Cerebellar nuclear complex (tissue), 1 donor: Measurements from ENCODE around the gene MUS81.

Experiments
- DNase-seq, 2 experiments: peaks; one replicate each; lab custom pipeline; 2025; lab: John Stamatoyannopoulos, UW

MUS81 gene

DNA sequence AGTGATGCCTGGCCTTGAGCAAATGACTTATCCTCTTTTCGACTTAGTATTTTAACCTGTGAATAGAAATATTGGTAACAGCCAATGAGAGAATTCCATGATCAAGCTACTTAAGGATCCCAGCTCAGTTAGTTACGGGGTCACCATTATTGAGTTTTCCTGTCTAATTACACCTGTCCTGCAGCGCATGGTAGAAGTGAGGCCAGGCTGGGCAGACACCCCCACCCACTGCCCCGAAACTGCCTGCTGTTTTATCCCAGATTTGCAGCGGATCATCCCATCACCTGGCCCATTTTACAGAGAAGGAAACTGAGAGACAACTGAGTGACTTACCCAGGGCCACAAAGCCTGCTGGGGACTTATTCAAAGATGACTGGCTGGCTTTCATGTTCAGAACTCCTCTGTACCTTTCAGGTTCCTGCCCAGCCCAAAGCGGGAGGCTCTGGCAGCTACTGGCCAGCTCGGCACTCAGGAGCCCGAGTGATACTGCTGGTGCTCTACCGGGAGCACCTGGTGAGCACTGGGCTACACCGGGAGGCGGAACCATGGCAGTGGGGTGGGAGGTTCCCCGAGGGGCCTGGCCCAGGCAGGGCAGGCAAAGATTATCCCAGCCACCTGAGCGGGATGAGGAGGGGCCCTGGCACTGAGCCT lies 1.4 kb downstream of the MUS81 start:
- no peak for DNase-seq

GRCh38 chr11:65862191-65862735 lies 2.0 kb downstream of the MUS81 start:
- no peak for DNase-seq

- DNase-seq = no peak
Observed at GRCh38 chr11:65862941-65863888, 3.0 kb downstream of the MUS81 start.

DNA sequence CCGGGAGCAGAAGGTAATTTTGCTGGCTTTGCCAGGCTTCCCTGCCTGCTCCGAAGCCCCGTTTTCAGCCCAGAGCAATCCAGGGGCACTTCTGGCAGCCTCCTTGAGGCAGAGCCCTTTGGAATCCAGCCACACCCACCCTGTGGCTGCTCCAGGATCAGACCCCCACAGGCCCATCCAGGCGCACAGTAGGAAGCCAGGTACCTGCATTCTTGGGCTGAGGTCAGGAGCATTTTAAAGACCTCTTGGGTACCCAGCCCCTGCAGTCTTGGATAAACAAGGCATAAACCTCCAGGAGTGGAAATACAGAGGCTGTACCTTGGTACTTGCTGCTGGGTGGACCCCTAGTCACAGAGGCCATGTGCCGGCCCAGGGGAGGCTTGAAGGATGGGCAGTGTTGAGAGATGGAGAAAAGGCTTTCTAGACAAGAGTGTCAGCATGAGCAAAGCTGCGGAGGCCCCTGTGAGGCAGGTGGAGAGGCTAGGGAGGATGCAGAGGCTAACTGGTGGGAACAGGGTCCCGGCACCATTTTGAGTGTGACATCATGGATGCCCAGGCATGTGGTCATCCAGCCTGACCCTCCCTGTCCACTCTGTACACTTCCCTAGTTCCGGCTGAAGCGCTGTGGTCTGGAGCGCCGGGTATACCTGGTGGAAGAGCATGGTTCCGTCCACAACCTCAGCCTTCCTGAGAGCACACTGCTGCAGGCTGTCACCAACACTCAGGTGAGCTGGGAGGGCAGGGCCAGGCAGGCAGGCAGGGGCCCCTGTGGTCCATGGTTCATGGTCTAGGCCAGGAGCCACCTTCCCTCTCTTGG lies 3.9 kb downstream of the MUS81 start:
- DNase-seq = no peak

- no peak for DNase-seq
Observed at GRCh38 chr11:65864706-65865471, 4.7 kb downstream of the MUS81 start.

- DNase-seq = no peak
Observed at GRCh38 chr11:65865550-65866172, 5.4 kb downstream of the MUS81 start.

GRCh38 chr11:65866509-65867283 lies 6.5 kb downstream of the MUS81 start:
- DNase-seq = no peak

GRCh38 chr11:65867284-65868071 lies 7.2 kb downstream of the MUS81 start:
- DNase-seq = no peak

DNA sequence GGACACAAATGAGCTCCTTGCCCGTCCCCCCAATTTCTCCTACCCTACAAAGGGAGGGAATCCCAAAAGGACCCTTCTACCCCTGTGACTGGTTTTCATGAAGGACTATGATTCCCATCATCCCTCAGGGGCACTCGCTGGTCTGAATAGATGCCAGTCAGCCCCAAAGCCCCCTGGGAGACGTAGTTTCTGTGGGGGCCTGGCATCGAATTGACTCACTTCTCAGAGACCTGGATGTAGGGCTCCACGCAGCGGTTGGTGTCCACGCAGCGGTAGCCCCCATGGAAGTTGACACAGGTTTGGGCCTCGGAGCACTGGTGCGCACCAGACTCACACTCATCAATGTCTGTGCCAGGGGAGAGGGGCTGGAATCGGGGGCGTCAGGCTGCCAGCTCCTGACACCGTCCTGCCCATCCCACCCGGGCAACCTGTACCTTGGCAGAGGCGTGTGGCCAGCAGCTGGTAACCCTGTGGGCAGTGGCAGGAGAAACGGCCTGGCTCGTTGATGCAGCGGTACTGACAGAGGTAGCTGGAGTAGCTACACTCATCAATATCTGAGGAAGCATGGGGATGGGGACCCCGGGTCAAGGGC lies 7.9 kb downstream of the MUS81 start:
- peak in 1 of 2 experiments; percentile 8 for DNase-seq

GRCh38 chr11:65868907-65869306 lies 8.7 kb downstream of the MUS81 start:
- no peak for DNase-seq

GRCh38 chr11:65869643-65870306 lies 9.5 kb downstream of the MUS81 start:
- no peak for DNase-seq

GRCh38 chr11:65870307-65870658 lies 10.1 kb downstream of the MUS81 start:
- DNase-seq = no peak

DNA sequence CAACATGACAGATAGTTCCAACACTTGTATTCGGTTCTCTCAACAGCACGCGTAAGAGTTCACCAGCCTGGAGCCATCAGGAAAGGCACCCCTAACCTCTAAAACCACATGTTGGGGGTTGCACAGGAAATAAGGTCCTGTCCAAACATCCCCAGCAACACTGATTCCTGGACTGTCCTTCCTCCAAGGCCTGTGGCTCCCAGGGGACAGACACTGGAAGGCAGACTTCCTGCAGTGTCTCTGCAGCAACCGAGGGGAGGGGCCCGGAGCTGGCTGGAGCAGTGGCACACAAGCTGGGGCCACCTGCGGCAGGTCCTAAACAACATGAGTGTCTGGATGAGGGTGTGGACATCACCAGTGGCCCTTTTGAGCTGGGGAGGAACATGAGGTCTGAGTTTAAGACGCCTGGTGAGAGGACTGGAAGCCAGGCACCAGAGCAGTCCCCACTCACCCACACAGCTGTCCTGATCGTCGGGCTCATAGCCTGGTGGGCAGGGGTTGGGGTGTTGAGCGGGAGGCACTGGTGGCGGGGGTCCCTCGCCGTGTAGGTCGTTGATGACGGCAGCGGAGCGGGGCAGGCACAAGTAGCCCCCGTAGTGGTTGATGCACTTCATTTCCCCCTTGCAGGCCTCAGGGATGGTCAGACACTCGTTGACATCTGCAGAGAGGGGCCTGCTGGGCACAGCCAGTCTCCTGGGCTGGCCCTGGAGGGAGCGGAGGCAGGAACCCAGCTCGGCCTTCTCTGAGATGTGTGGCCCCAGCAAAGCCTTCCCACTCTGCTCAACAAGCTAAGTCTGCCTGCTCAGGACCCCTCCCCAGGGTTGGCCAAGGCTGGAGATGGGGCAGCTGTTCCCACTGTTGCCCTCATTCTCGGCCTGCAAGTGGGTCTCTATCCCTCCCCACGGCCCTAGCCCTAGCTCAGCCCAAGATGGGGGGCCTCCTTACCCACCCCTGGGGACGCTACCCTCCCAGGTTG lies 10.8 kb downstream of the MUS81 start:
- no peak for DNase-seq

GRCh38 chr11:65871811-65872548 lies 11.7 kb downstream of the MUS81 start:
- DNase-seq = no peak

GRCh38 chr11:65872586-65873317 lies 12.5 kb downstream of the MUS81 start, which contains the start of gene EFEMP2:
TSS of gene EFEMP2 (minus strand) at chr11:65872800. CDS start at chr11:65872354, 446 bp downstream.
- no peak for DNase-seq
